Measurements from ENCODE around the gene ZPLD1.

ZPLD1 gene

DNA sequence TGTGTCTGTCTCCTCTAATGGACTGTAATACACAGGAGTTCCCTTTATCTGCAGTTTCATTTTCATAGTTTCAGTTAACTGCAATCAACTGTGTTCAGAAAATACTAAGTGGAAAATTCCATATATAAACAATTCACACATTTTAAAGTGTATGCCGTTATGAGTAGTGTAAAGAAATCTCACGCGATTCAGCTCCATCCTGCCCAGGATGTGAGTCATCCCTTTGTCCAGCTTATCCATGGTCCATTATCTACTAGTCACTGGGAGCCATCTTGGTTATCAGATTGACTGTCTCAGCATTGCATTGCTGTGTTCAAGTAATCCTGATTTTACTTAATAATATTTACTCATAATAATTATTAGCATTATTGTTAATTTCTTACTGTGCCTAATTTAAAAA is 14.5 kb downstream of the ZPLD1 start:
- TF ChIP-seq, protein P1, sequence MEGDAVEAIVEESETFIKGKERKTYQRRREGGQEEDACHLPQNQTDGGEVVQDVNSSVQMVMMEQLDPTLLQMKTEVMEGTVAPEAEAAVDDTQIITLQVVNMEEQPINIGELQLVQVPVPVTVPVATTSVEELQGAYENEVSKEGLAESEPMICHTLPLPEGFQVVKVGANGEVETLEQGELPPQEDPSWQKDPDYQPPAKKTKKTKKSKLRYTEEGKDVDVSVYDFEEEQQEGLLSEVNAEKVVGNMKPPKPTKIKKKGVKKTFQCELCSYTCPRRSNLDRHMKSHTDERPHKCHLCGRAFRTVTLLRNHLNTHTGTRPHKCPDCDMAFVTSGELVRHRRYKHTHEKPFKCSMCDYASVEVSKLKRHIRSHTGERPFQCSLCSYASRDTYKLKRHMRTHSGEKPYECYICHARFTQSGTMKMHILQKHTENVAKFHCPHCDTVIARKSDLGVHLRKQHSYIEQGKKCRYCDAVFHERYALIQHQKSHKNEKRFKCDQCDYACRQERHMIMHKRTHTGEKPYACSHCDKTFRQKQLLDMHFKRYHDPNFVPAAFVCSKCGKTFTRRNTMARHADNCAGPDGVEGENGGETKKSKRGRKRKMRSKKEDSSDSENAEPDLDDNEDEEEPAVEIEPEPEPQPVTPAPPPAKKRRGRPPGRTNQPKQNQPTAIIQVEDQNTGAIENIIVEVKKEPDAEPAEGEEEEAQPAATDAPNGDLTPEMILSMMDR (IDR thresholded peaks at IDR 0.05), result no peak

DNA sequence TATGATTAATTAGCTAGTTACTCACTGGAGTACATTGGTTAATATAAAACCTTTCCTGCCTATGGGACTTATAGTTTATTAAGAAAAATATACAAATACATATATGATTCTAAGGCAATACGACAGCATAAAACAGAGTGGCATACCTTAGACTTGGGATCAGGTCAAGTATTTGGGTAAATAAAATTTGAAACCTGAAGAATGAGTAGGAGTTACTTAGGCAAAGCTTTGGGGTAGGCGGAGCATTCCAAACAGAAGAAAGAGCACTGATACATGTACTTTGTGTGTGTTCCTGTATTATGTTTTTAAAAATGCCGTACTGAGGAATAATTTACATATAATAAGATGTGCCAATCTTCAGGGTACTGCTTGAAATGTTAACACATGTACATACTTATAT is 15.1 kb downstream of the ZPLD1 start:
- TF ChIP-seq, protein P1 (IDR thresholded peaks at IDR 0.05), result no peak

DNA sequence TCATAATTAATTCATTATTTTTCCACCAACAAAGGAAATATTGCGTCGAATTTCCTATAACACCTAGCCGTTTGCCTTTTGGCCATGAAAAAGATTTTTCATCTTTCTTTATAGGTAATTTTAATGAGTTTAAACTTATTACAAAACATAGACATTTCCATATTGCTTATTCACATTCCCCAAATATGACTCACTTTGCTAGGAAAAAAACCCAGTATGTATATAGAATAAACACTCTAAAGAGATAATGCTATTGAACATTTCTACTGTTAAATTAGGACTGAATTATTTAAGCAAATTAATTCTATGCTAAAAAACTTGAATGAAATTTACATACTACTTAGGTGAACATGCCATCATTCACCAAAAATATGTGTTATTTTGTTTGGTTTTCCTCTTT is 16.2 kb downstream of the ZPLD1 start:
- TF ChIP-seq, protein P1 (IDR thresholded peaks at IDR 0.05), result no peak

DNA sequence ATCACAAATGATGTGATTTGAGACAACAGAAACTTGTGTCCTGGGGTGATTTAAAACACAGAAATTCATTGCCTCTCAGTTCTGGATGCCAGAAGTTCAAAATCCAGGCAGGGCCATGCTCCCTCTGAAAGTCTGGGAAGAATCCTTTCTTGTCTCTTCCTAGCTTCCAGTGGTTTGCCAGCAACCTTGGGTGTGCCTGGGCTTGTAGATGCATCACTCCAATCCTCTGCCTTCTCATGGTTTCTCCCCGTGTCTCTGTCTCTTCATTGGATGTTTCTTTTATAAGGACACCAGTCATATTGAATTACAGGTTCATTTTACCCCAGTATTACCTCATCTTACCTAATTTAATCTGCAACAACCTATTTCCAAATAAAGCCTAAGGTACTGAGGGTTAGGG is 16.7 kb downstream of the ZPLD1 start:
- TF ChIP-seq, protein P1 (IDR thresholded peaks at IDR 0.05), result no peak

DNA sequence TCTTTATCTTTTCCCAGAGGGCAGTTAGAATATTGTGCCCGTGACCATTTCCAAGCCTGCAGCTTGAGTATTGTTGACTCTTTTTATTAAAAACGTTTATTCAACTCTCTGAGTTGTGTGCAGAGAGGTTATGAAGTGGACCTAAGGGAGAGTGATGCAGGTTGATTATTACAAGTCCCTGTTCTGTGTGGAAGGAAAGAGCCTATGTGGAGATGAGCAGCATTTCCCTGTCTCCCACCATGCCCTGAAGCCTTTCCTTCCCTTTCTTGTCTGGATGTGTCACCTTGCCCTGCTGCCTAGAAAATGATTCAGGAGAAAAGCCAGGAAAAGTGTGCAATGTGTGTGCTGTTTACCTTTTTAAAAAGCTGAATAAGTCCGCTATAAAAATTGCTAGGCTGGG is 19.4 kb downstream of the ZPLD1 start:
- TF ChIP-seq, protein P1 (IDR thresholded peaks at IDR 0.05), result no peak

DNA sequence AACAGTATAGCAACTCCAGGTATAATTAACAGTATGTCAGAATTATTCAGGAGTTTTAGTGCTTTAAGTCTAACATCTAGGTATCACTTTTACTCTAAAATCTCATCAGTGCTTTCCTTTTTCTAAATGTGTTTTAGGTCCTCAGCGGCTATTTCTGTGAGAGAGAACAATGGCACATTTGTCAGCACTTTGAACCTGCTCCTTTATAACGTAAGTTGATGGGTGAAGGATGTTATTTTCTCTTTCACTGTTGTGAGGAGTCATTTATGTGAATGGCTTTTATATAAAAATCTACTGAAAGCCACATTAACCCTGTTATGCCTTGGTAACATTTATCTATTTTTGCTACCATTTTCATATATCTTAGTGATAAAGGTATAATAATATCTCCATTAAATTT is 22.8 kb downstream of the ZPLD1 start:
- TF ChIP-seq, protein P1 (IDR thresholded peaks at IDR 0.05), result no peak

DNA sequence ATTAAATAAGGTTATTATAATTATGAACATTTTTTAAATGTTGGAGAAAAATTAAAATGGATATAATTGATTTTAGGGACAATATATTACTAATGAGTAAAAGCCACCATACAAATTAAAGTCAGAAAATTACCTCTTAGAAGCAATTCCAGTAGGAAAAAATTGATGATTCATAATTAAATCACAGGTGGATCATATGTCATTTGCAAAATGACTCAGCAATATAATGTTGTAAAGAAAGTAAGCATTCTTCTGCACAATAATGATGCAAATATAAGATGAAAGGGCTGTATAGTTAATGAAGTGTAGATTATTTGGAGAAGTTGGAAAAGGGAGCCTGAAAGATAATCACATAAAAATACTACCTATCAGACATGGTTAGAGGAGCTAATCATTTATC is 25.8 kb downstream of the ZPLD1 start:
- TF ChIP-seq, protein P1 (IDR thresholded peaks at IDR 0.05), result no peak

DNA sequence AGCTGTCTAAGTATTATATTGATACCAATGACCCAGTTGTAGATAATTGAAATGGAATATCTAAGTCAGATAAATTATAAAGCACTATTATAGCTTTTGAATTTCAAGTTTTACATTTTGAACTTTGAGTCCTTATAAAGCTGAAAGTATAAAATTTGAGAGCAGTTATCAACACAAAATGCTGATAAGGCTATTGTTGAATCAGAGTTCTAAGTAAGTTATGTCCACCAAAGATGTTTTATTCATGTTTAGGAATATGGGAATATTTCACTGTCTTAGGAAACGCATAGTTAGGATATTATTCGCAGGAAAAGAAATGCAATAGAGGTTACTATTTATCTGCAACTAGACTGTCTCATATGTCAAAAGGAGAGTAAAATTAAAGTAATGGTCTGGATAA is 29.4 kb downstream of the ZPLD1 start:
- TF ChIP-seq, protein P1 (IDR thresholded peaks at IDR 0.05), result no peak

Data from LNCAP (cell line).